CD4-positive, alpha-beta memory T cell (primary cell): ENCODE measurements around the gene GPRC5D. TPM values are rescaled to one million over a fixed set of nuclear protein-coding genes. Genes with fewer than 3 reads are reported as not detected.

Experiments
- CTCF ChIA-PET: fragments of 350-600 bp; sonication (Branson Sonifier 250); formaldehyde crosslinking; loops from one replicate; lab custom pipeline; 2021; ENCODE audit warnings: inconsistent platforms; ENCODE audit not compliant: partially characterized antibody; lab: Charles Lee
- POLR2A ChIA-PET: fragments of 350-600 bp; sonication (Branson Sonifier 250); formaldehyde crosslinking; loops from one replicate; lab custom pipeline; 2021; ENCODE audit not compliant: partially characterized antibody; lab: Charles Lee
- DNase-seq, 5 donors: peaks; one replicate each; pipeline versions ENCODE4 v3.0.0 to v3.0.0-alpha.2; 2020 to 2022; ENCODE audit warnings: mixed read lengths in 1 of 5
- H3K27ac ChIP-seq: one replicate; pipeline ENCODE4 v1.7.0; 2013; ENCODE audit warnings: low read depth, low read length
- H3K27me3 ChIP-seq: 2 replicates; pipeline ENCODE4 v1.7.0; 2013; ENCODE audit warnings: mild to moderate bottlenecking, low read length, moderate library complexity; ENCODE audit not compliant: insufficient read depth
- H3K36me3 ChIP-seq: 2 replicates; pipeline ENCODE4 v1.7.0; 2013; ENCODE audit warnings: mild to moderate bottlenecking, low read length, moderate library complexity; ENCODE audit not compliant: insufficient read depth
- H3K4me1 ChIP-seq: 2 replicates; pipeline ENCODE4 v1.7.0; 2013; ENCODE audit warnings: mild to moderate bottlenecking, low read length, moderate library complexity; ENCODE audit not compliant: insufficient read depth
- H3K4me3 ChIP-seq, 2 donors: one replicate each; pipeline ENCODE4 v1.7.0; 2013; ENCODE audit warnings: low read length in 2 of 2, mild to moderate bottlenecking in 1 of 2
- H3K9me3 ChIP-seq, 2 donors: one replicate each; pipeline ENCODE4 v1.7.0; 2013; ENCODE audit warnings: low read length in 2 of 2, control low read depth in 1 of 2; ENCODE audit not compliant: control insufficient read depth in 1 of 2
- H3K27ac Mint-ChIP-seq, 7 donors: one replicate each; pipeline ENCODE4 v1.8.0; 2020 to 2021; ENCODE audit warnings: mixed read lengths in 7 of 7, mild to moderate bottlenecking in 6 of 7, inconsistent platforms in 3 of 7, moderate library complexity in 3 of 7
- H3K27me3 Mint-ChIP-seq, 2 donors: one replicate each; pipeline ENCODE4 v1.8.0; 2020 to 2021; ENCODE audit warnings: mixed read lengths in 2 of 2
- H3K36me3 Mint-ChIP-seq, 2 donors: one replicate each; pipeline ENCODE4 v1.8.0; 2020 to 2021; ENCODE audit warnings: mixed read lengths in 2 of 2, inconsistent platforms in 1 of 2, mild to moderate bottlenecking in 1 of 2
- H3K4me1 Mint-ChIP-seq, 4 donors: one replicate each; pipeline ENCODE4 v1.8.0; 2020 to 2021; ENCODE audit warnings: mixed read lengths in 4 of 4, mild to moderate bottlenecking in 1 of 4
- H3K4me3 Mint-ChIP-seq, 8 donors: one replicate each; pipeline ENCODE4 v1.8.0; 2020 to 2021; ENCODE audit warnings: mixed read lengths in 8 of 8, mild to moderate bottlenecking in 7 of 8, moderate library complexity in 6 of 8, inconsistent platforms in 3 of 8
- H3K9me3 Mint-ChIP-seq, 8 donors: one replicate each; pipeline ENCODE4 v1.8.0; 2020 to 2021; ENCODE audit warnings: mixed read lengths in 8 of 8, mild to moderate bottlenecking in 5 of 8, inconsistent platforms in 3 of 8, moderate library complexity in 1 of 8
- intact Hi-C: fragments of 100-400 bp; cut with micrococcal nuclease; formaldehyde crosslinking; loops from one replicate; pipeline ENCODE4 v1.15.1; 2023
- polyA plus RNA-seq, 2 donors: library from polyadenylated mRNA; unstranded; fragments of 300-500 nt; fragmentation: Illumina TruSeq; gene quantifications; one replicate each; pipeline ENCODE4 v1.2.3, GENCODE V29; 2021
- total RNA-seq, 2 experiments: library from RNA; stranded (reverse); gene quantifications; one replicate each; pipeline ENCODE4 v1.2.3, GENCODE V29; 2021

GPRC5D gene
- total and polyA plus RNA-seq, 4 experiments from 2014 or later = 0.71 TPM; not detected in 3

- ChIA-PET POLR2A (interaction anchor here (1.0 kb wide), 1 partner anchor 294 kb away, joined by 3 read pairs; no protein-coding TSS in a partner anchor), CTCF (interaction anchor here (1.3 to 1.7 kb wide), 3 partner anchors 28 to 294 kb away, joined by 3 to 7 read pairs (median 3); partner anchors contain the start of gene GPRC5A)
- H3K27me3 ChIP-seq = no peaks in the 10 kb centered on the region
- no peak overlapping the region for H3K27ac ChIP-seq
- no peaks in the 10 kb centered on the region for H3K9me3 Mint-ChIP-seq
- H3K27ac Mint-ChIP-seq = no peak overlapping the region
- peaks cover 4 to 9% of the 10 kb centered on the region in 2 donors for H3K27me3 Mint-ChIP-seq
- intact Hi-C loops = loop anchor here (5.0 kb wide), 1 partner anchor 83 kb away; the partner anchor contains the start of gene HEBP1
- no peak overlapping the region for H3K4me3 Mint-ChIP-seq
- no peak overlapping the region for H3K4me3 ChIP-seq
- H3K4me1 Mint-ChIP-seq = peaks cover 5 to 8% (median 7%) of the 10 kb centered on the region in 4 donors
- no peak for DNase-seq
- H3K36me3 Mint-ChIP-seq = no peaks in the 10 kb centered on the region
- H3K36me3 ChIP-seq = no peaks in the 10 kb centered on the region
- H3K9me3 ChIP-seq = no peaks in the 10 kb centered on the region
- peaks cover 5% of the 10 kb centered on the region for H3K4me1 ChIP-seq
Observed at GRCh38 chr12:12918781-12919389, 33.1 kb downstream of the GPRC5D start.

- Histone ChIP-seq H3K27me3 (no peaks in the 10 kb centered on the region), H3K4me1 (peaks cover 5% of the 10 kb centered on the region), H3K9me3 (no peaks in the 10 kb centered on the region), H3K27ac (no peak overlapping the region), H3K4me3 (no peak overlapping the region), H3K36me3 (no peaks in the 10 kb centered on the region)
- intact Hi-C loops = loop anchor here (5.0 kb wide), 1 partner anchor 85 kb away; the partner anchor contains the start of gene HEBP1
- Mint-ChIP-seq H3K27me3 (peaks cover 4 to 9% of the 10 kb centered on the region in 2 donors), H3K4me1 (peaks cover 5 to 8% (median 7%) of the 10 kb centered on the region in 4 donors), H3K27ac (peak overlapping the region in 1 of 7 donors; percentile 16), H3K9me3 (no peaks in the 10 kb centered on the region), H3K4me3 (no peak overlapping the region), H3K36me3 (no peaks in the 10 kb centered on the region)
- ChIA-PET POLR2A (no interaction called here), CTCF (interaction anchor here (1.3 to 6.1 kb wide), 3 partner anchors 27 to 296 kb away, joined by 3 to 179 read pairs (median 4); partner anchors contain the start of gene GPRC5A)
- DNase-seq = no peak
Observed at GRCh38 chr12:12917517-12917916, 34.5 kb downstream of the GPRC5D start.

GRCh38 chr12:12916135-12916944 is 35.6 kb downstream of the GPRC5D start:
- Histone ChIP-seq H3K27me3 (no peaks in the 10 kb centered on the region), H3K4me3 (no peak overlapping the region), H3K4me1 (peaks cover 5% of the 10 kb centered on the region), H3K27ac (no peak overlapping the region), H3K9me3 (no peaks in the 10 kb centered on the region), H3K36me3 (no peaks in the 10 kb centered on the region)
- H3K27me3 Mint-ChIP-seq = peaks cover 4 to 9% of the 10 kb centered on the region in 2 donors
- POLR2A ChIA-PET = interaction anchor here (0.9 to 1.3 kb wide), 2 partner anchors 182 to 295 kb away, joined by 3 to 5 read pairs; no protein-coding TSS in a partner anchor
- CTCF ChIA-PET = interaction anchor here (0.7 to 6.1 kb wide), 31 partner anchors 8 to 1251 kb away, joined by 3 to 179 read pairs (median 5); partner anchors contain the start of gene EMP1
- peak overlapping the region in 1 of 8 donors; percentile 0 for H3K4me3 Mint-ChIP-seq
- peak overlapping the region in 3 of 7 donors; percentile 9 to 36 (median 14) for H3K27ac Mint-ChIP-seq
- no peaks in the 10 kb centered on the region for H3K9me3 Mint-ChIP-seq
- H3K36me3 Mint-ChIP-seq = no peaks in the 10 kb centered on the region
- intact Hi-C loops = loop anchor here (1.0 to 5.0 kb wide), 7 partner anchors 67 to 362 kb away; partner anchors contain the start of gene HEBP1
- H3K4me1 Mint-ChIP-seq = peaks cover 5 to 8% (median 7%) of the 10 kb centered on the region in 4 donors
- peak; percentile 76 to 82 (median 80) for DNase-seq

- POLR2A ChIA-PET = no interaction called here
- no peak for DNase-seq
Observed at GRCh38 chr12:12915656-12916055, 36.3 kb downstream of the GPRC5D start.

GRCh38 chr12:12912711-12913110 is 39.3 kb downstream of the GPRC5D start:
- intact Hi-C loops = no loop called here
- Mint-ChIP-seq H3K27me3 (peaks cover 2 to 6% of the 10 kb centered on the region in 2 donors), H3K4me3 (no peak overlapping the region), H3K9me3 (no peaks in the 10 kb centered on the region), H3K4me1 (peaks cover 22 to 35% (median 27%) of the 10 kb centered on the region in 4 donors), H3K36me3 (no peaks in the 10 kb centered on the region), H3K27ac (no peak overlapping the region)
- no peak overlapping the region for H3K27ac ChIP-seq
- no peak for DNase-seq
- no peaks in the 10 kb centered on the region for H3K36me3 ChIP-seq
- H3K9me3 ChIP-seq = no peaks in the 10 kb centered on the region
- no peak overlapping the region for H3K4me3 ChIP-seq
- H3K27me3 ChIP-seq = no peaks in the 10 kb centered on the region
- H3K4me1 ChIP-seq = peaks cover 23% of the 10 kb centered on the region
- ChIA-PET POLR2A (no interaction called here), CTCF (interaction anchor here (6.1 kb wide), 1 partner anchor 300 kb away, joined by 179 read pairs; no protein-coding TSS in a partner anchor)

More at GRCh38 chr12:12915656-12916055, 36.3 kb downstream of the GPRC5D start:
- no peaks in the 10 kb centered on the region for H3K9me3 Mint-ChIP-seq
- no peak overlapping the region for H3K27ac Mint-ChIP-seq
- H3K27me3 Mint-ChIP-seq = peaks cover 4 to 9% of the 10 kb centered on the region in 2 donors
- Histone ChIP-seq H3K4me3 (no peak overlapping the region), H3K9me3 (no peaks in the 10 kb centered on the region), H3K36me3 (no peaks in the 10 kb centered on the region), H3K27me3 (no peaks in the 10 kb centered on the region), H3K27ac (no peak overlapping the region), H3K4me1 (peaks cover 5% of the 10 kb centered on the region)
- CTCF ChIA-PET = interaction anchor here (1.2 to 6.1 kb wide), 21 partner anchors 10 to 1252 kb away, joined by 3 to 179 read pairs (median 6); no protein-coding TSS in a partner anchor
- H3K4me1 Mint-ChIP-seq = peaks cover 6 to 10% (median 9%) of the 10 kb centered on the region in 4 donors
- no peak overlapping the region for H3K4me3 Mint-ChIP-seq
- intact Hi-C loops = loop anchor here (1.0 to 5.0 kb wide), 7 partner anchors 68 to 363 kb away; partner anchors contain the start of gene HEBP1
- H3K36me3 Mint-ChIP-seq = no peaks in the 10 kb centered on the region

GRCh38 chr12:12909995-12910420 is 42.0 kb downstream of the GPRC5D start:
- Histone ChIP-seq H3K36me3 (no peaks in the 10 kb centered on the region), H3K27ac (no peak overlapping the region), H3K9me3 (no peaks in the 10 kb centered on the region), H3K4me3 (no peak overlapping the region), H3K4me1 (peaks cover 17% of the 10 kb centered on the region), H3K27me3 (no peaks in the 10 kb centered on the region)
- intact Hi-C loops = no loop called here
- Mint-ChIP-seq H3K9me3 (no peaks in the 10 kb centered on the region), H3K27ac (peak overlapping the region in 5 of 7 donors; percentile 24 to 92 (median 81)), H3K4me3 (peak overlapping the region in 2 of 8 donors; percentile 5 to 11), H3K27me3 (peaks cover 2 to 3% of the 10 kb centered on the region in 2 donors), H3K4me1 (peaks cover 16 to 30% (median 19%) of the 10 kb centered on the region in 4 donors), H3K36me3 (no peaks in the 10 kb centered on the region)
- no peak for DNase-seq
- CTCF ChIA-PET = interaction anchor here (0.7 kb wide), 2 partner anchors 187 to 273 kb away, joined by 3 read pairs; no protein-coding TSS in a partner anchor
- POLR2A ChIA-PET = no interaction called here
